ENCODE data around the gene TMEM135.

DNA sequence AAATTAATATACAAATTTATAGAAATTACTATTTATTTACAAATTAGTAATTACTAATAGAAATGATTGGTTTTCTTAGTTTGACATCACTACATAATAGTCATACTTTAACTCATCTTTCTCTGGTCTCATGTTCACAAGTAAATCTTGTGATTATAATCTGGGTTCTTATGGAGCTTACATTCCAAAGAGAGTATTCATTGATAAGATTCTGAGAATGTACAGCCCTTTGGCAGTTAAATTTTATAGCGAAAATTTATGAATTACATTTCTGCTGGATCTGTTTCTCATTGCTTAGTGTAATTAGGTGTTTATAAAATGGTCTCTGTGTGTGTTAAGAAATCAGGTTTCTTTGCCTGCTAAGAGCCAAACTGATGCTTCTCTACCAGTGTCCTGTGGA, 175.2 kb downstream of the TMEM135 start:
- TF ChIP-seq, protein P1, sequence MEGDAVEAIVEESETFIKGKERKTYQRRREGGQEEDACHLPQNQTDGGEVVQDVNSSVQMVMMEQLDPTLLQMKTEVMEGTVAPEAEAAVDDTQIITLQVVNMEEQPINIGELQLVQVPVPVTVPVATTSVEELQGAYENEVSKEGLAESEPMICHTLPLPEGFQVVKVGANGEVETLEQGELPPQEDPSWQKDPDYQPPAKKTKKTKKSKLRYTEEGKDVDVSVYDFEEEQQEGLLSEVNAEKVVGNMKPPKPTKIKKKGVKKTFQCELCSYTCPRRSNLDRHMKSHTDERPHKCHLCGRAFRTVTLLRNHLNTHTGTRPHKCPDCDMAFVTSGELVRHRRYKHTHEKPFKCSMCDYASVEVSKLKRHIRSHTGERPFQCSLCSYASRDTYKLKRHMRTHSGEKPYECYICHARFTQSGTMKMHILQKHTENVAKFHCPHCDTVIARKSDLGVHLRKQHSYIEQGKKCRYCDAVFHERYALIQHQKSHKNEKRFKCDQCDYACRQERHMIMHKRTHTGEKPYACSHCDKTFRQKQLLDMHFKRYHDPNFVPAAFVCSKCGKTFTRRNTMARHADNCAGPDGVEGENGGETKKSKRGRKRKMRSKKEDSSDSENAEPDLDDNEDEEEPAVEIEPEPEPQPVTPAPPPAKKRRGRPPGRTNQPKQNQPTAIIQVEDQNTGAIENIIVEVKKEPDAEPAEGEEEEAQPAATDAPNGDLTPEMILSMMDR (IDR thresholded peaks at IDR 0.05): no peak
- TF ChIP-seq POLR2A (IDR thresholded peaks at IDR 0.05): no peak

Measured in right lobe of liver (tissue), 4 donors.